ENCODE data around the gene COL16A1.
A peak's percentile ranks its signal among the peaks of the same experiment; 100 is the strongest.

The COL16A1 gene

DNA sequence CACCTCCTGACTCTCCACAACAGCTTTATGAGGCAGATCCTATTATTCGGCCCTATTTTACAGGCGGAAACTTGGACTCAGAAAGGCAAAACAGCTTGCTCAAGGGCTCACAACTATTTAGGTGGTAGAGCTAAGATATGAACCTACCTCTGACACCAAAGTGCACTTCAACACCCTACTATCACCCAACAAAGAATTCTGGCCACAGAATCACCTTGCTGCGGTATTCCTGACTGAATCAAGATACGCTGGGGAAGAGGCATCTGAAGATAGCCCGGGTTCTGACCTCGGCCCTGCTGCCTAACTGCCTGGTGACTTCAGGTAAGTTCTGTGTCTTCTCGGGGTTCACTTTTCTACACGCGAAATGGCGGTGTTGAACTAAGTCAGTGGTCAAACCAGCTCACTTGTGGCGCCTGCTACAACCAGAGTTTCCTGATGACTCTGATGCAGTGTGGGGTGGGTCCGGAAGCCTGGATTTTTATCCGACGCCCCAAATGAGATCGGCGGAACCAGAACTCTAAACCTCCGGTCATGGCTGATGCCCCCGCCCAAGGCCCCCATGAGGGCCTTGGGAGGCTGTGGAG lies 59.7 kb downstream of the COL16A1 start:
- peak overlapping the region; percentile 75 to 92 (median 84) for H3K4me3 ChIP-seq
- peak overlapping the region; percentile 83 to 98 (median 96) for H3K4me2 ChIP-seq
- peaks cover 43 to 56% (median 49%) of the 10 kb centered on the region in 10 experiments for H3K4me1 ChIP-seq
- H3K27ac ChIP-seq: peak overlapping the region; percentile 89 to 99 (median 94)
- H3K9me3 ChIP-seq (replicated peaks in 1 of 11): no peaks in the 10 kb centered on the region
- peaks cover 15 to 27% (median 19%) of the 10 kb centered on the region in 11 experiments; a peak in 19 of 22 replicates for H4K20me1 ChIP-seq
- H3K9ac ChIP-seq: peak overlapping the region; percentile 87 to 97 (median 91)
- H3K27me3 ChIP-seq: no peaks in the 10 kb centered on the region
- H3K36me3 ChIP-seq: peaks cover 0 to 29% (median 9%) of the 10 kb centered on the region in 11 experiments; a peak in 7 of 22 replicates
- TF ChIP-seq Cebpa-rat (IDR thresholded peaks at IDR 0.05): no peak

DNA sequence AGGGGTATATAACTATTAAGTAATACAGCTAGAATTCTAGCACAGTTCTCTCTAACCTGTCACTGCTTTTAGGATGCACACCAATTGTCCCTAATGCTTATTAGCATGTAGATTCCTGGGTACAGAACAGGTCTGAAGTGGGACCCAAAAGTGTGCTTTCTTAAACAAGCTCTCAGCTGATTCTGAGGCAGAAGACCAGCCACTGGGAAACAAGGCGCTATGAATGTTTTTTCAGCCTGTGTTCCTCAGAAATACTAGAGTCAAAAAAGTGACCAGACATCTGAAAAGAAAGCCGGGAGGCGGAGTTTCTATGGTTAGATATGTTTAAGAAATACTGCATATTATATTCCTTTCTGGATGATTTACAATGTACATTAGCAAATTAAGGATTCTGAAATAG lies 60.9 kb downstream of the COL16A1 start:
- Histone ChIP-seq H3K9ac (peak overlapping the region in 3 of 11 experiments; percentile 11 to 91 (median 29); a peak in 4 of 22 replicates), H3K9me3 (replicated peaks in 1 of 11) (no peaks in the 10 kb centered on the region), H3K27me3 (no peaks in the 10 kb centered on the region), H3K36me3 (peaks cover 0 to 29% (median 12%) of the 10 kb centered on the region in 11 experiments; a peak in 7 of 22 replicates), H4K20me1 (peaks cover 21 to 38% (median 28%) of the 10 kb centered on the region in 11 experiments; a peak in 19 of 22 replicates), H3K4me2 (peak overlapping the region in 6 of 11 experiments; percentile 83 to 98 (median 96); a peak in 10 of 22 replicates), H3K4me1 (peaks cover 51 to 66% (median 58%) of the 10 kb centered on the region in 10 experiments), H3K27ac (no peak overlapping the region), H3K4me3 (no peak overlapping the region)
- TF ChIP-seq Cebpa-rat (IDR thresholded peaks at IDR 0.05): no peak

DNA sequence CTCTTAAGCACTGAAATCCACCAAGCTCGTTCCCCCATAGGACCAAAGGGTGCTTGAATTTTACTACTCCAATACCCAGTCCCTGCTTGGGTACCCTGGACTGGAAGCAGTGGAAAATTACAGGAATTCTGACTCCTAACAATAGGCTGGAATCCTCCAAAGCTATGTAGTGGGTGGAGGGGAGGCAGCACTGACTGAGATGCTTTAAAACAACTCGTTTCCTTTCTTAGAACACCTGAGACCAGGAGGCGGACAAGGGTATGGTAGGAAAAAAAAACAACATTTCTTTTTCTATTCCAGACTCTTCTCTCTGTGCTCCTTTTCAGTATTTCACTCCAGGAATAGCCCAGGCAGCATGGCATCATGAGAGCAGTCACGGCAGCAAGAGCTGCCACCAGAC lies 61.5 kb downstream of the COL16A1 start:
- TF ChIP-seq Cebpa-rat (IDR thresholded peaks at IDR 0.05): no peak
- no peak overlapping the region for H3K27ac ChIP-seq
- peaks cover 51 to 66% (median 60%) of the 10 kb centered on the region in 10 experiments for H3K4me1 ChIP-seq
- peaks cover 0 to 29% (median 12%) of the 10 kb centered on the region in 11 experiments; a peak in 7 of 22 replicates for H3K36me3 ChIP-seq
- H3K27me3 ChIP-seq: no peaks in the 10 kb centered on the region
- H3K4me3 ChIP-seq: no peak overlapping the region
- H3K4me2 ChIP-seq: peak overlapping the region in 1 of 11 experiments; percentile 95; a peak in 2 of 22 replicates
- H3K9me3 ChIP-seq (replicated peaks in 1 of 11): no peaks in the 10 kb centered on the region
- peak overlapping the region in 3 of 11 experiments; percentile 11 to 91 (median 29); a peak in 1 of 22 replicates for H3K9ac ChIP-seq
- peaks cover 26 to 43% (median 33%) of the 10 kb centered on the region in 11 experiments; a peak in 20 of 22 replicates for H4K20me1 ChIP-seq

DNA sequence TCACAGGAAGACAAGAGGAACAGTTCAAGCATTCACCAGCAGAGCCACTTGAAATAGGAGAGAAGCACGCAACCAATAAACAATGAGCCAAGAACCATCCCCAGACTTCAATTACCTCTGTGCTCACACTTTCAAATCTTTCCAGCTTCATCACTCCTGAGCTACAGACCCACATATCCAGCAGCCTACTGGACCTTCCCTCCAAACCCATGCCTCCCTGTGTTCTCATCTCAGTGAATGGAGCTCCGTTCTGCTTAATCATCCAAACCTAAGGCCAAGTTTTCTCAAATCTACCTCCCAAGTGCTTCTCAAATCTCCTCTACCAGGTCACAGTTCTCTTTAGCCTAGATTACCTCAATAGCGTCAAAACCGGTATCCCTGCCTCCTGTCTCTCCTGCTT lies 62.9 kb downstream of the COL16A1 start:
- H3K27ac ChIP-seq: peak overlapping the region in 1 of 11 experiments; percentile 43; a peak in 1 of 22 replicates
- no peak overlapping the region for H3K4me3 ChIP-seq
- H3K4me1 ChIP-seq: peaks cover 51 to 74% (median 61%) of the 10 kb centered on the region in 10 experiments
- H3K27me3 ChIP-seq: no peaks in the 10 kb centered on the region
- TF ChIP-seq Cebpa-rat (IDR thresholded peaks at IDR 0.05): no peak
- peaks cover 0 to 33% (median 15%) of the 10 kb centered on the region in 11 experiments; a peak in 10 of 22 replicates for H3K36me3 ChIP-seq
- peaks cover 40 to 57% (median 47%) of the 10 kb centered on the region in 11 experiments; a peak in 21 of 22 replicates for H4K20me1 ChIP-seq
- H3K9me3 ChIP-seq (replicated peaks in 1 of 11): no peaks in the 10 kb centered on the region
- peak overlapping the region in 2 of 11 experiments; percentile 2 to 16; a peak in 1 of 22 replicates for H3K9ac ChIP-seq
- peak overlapping the region in 6 of 11 experiments; percentile 7 to 63 (median 24); a peak in 6 of 22 replicates for H3K4me2 ChIP-seq

DNA sequence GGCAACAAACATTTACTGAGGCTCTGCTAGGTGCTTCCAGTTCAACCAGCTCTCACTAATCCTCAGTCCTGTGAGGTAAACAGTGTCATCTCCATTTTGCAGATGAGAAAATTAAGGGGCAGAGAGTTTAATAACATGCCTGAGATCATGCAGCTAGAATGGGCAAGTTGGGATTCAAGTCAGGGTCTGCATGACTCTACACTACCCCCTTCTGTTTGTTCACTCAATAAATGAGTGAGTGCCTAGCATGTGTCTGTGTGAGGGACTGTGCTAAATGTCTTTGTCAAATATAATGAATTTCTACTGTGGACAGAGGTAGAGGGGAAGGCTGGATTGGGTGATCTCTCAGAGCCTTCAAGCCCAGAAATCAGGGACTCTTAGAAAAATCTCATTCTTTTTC lies 63.6 kb downstream of the COL16A1 start:
- no peaks in the 10 kb centered on the region for H3K27me3 ChIP-seq
- H3K4me2 ChIP-seq: peak overlapping the region in 10 of 11 experiments; percentile 2 to 63 (median 29); a peak in 16 of 22 replicates
- H3K4me1 ChIP-seq: peaks cover 46 to 67% (median 54%) of the 10 kb centered on the region in 10 experiments
- H3K9me3 ChIP-seq (replicated peaks in 1 of 11): no peaks in the 10 kb centered on the region
- peak overlapping the region in 6 of 11 experiments; percentile 1 to 38 (median 19); a peak in 5 of 22 replicates for H3K9ac ChIP-seq
- H3K36me3 ChIP-seq: peaks cover 5 to 41% (median 21%) of the 10 kb centered on the region in 11 experiments; a peak in 19 of 22 replicates
- TF ChIP-seq Cebpa-rat (IDR thresholded peaks at IDR 0.05): no peak
- H4K20me1 ChIP-seq: peaks cover 48 to 65% (median 55%) of the 10 kb centered on the region in 11 experiments; a peak in 21 of 22 replicates
- peak overlapping the region in 6 of 11 experiments; percentile 3 to 63 (median 42); a peak in 7 of 22 replicates for H3K27ac ChIP-seq
- no peak overlapping the region for H3K4me3 ChIP-seq

DNA sequence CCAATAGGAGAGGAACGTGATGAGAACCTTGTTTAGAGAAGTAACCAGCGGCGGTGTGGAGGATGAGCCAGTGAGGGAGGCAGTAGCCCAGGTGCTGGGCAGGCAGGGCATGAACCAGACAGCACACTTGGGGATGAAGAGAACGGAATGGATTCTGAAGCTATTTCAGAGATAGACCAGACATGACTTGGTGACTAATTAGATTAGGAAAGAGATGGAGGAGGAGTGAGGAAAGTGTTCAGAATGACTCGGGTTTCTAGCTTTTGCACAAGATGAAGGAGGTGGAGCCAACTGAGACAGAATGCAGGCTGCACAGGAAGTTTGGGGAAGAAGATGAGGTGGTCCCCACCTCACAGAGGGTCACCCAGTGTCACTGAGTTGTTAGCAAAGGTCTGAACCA lies 64.3 kb downstream of the COL16A1 start:
- Histone ChIP-seq H3K4me1 (peaks cover 46 to 67% (median 55%) of the 10 kb centered on the region in 10 experiments), H3K36me3 (peaks cover 11 to 47% (median 28%) of the 10 kb centered on the region in 11 experiments), H3K4me3 (no peak overlapping the region), H3K9me3 (replicated peaks in 1 of 11) (no peaks in the 10 kb centered on the region), H3K27me3 (no peaks in the 10 kb centered on the region), H3K27ac (peak overlapping the region in 7 of 11 experiments; percentile 10 to 63 (median 41); a peak in 11 of 22 replicates), H3K9ac (peak overlapping the region in 7 of 11 experiments; percentile 1 to 38 (median 19); a peak in 6 of 22 replicates), H4K20me1 (peaks cover 50 to 71% (median 61%) of the 10 kb centered on the region in 11 experiments; a peak in 21 of 22 replicates), H3K4me2 (peak overlapping the region in 10 of 11 experiments; percentile 2 to 63 (median 29); a peak in 17 of 22 replicates)
- no peak for TF ChIP-seq Cebpa-rat (IDR thresholded peaks at IDR 0.05)

DNA sequence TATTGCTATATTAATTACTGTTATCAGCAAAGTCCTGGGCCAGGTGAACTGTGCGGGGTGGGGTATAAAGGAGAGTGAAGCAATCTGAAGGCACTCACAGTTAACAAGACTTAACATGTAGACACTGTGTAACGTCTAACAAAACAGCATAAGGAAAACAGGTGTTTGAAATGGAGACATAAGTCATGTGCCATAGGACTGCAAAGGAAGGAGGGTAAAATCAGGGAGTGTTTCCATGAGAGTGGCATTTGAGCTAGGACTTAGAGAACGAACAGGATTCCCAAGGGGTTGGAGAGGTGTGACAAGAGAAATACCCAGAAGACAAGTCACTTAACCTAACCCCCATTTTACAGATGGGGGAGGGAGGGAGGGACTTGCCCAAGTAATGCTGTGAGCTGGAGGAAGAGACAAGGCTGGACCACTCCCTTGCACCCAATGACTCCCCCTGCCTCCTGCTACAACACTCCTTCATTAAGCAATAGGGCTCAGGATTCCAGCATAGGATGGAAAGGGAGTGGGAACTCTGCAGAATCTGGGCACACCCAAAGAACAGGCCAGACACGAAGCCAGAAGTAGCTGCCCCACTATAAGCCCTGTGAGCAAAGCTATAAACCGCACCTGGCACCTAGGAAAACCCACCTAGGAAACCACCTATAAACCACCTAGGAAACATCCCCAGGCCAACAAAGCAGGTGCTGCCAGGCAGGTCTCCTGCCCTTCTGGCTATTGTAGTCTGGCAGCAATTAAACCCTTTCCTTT lies 65.7 kb downstream of the COL16A1 start:
- peak overlapping the region in 2 of 11 experiments; percentile 23 to 35; a peak in 1 of 22 replicates for H3K9ac ChIP-seq
- H3K27ac ChIP-seq: peak overlapping the region in 2 of 11 experiments; percentile 6 to 63; a peak in 2 of 22 replicates
- H4K20me1 ChIP-seq: peaks cover 50 to 73% (median 70%) of the 10 kb centered on the region in 11 experiments; a peak in 21 of 22 replicates
- peak overlapping the region in 2 of 11 experiments; percentile 40 to 58; a peak in 5 of 22 replicates for H3K4me2 ChIP-seq
- no peak overlapping the region for H3K4me3 ChIP-seq
- H3K9me3 ChIP-seq (replicated peaks in 1 of 11): no peaks in the 10 kb centered on the region
- peaks cover 23 to 59% (median 39%) of the 10 kb centered on the region in 11 experiments for H3K36me3 ChIP-seq
- peaks cover 35 to 57% (median 45%) of the 10 kb centered on the region in 10 experiments for H3K4me1 ChIP-seq
- H3K27me3 ChIP-seq: no peaks in the 10 kb centered on the region
- TF ChIP-seq Cebpa-rat (IDR thresholded peaks at IDR 0.05): no peak

DNA sequence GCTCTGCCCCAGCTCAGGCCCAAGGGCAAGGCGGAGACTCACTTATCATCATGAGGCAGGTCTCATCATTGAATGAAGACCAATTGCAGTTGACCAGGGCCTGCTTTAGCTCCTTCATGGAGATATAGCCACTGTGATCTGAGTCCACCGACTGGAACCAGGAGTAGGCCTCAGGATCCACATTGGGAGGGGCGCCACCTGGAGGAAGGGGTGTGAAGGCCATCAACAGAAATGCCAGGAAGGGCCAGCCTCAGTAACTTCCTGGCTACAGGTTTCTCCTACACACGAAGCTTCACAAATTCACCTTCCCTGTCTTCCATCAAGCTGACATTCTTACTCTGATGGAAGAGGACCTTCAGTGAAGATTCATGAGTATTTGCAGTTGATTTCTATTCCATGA lies 70.7 kb downstream of the COL16A1 start:
- Histone ChIP-seq H3K27me3 (no peaks in the 10 kb centered on the region), H4K20me1 (peaks cover 30 to 76% (median 44%) of the 10 kb centered on the region in 11 experiments; a peak in 20 of 22 replicates), H3K9ac (peak overlapping the region in 1 of 11 experiments; percentile 47; a peak in 1 of 22 replicates), H3K4me3 (no peak overlapping the region), H3K4me2 (no peak overlapping the region), H3K4me1 (peaks cover 9 to 30% (median 15%) of the 10 kb centered on the region in 10 experiments; a peak in 17 of 20 replicates), H3K9me3 (replicated peaks in 1 of 11) (no peaks in the 10 kb centered on the region), H3K27ac (peak overlapping the region in 1 of 11 experiments; percentile 10; a peak in 1 of 22 replicates), H3K36me3 (peaks cover 71 to 85% (median 80%) of the 10 kb centered on the region in 11 experiments)
- TF ChIP-seq Cebpa-rat (IDR thresholded peaks at IDR 0.05): no peak

Measured in BLaER1 treated with 17β-estradiol and CSF1 and Interleukin-3, amounts not matched to agents 10 nM and 100 nM (cell line).